GM19467 (cell line): Measurements from ENCODE around the gene RBM19.

Source experiments
- ATAC-seq: cut with Tn5 transposase; IDR thresholded peaks from one replicate; pipeline ENCODE4 v1.9.1; 2021; ENCODE audit warnings: mild to moderate bottlenecking, moderate library complexity; ENCODE audit not compliant: unreplicated experiment

RBM19 gene

GRCh38 chr12:113788020-113788856 lies 177.9 kb downstream of the RBM19 start:
- ATAC-seq, result no peak

GRCh38 chr12:113786107-113786506 lies 180.0 kb downstream of the RBM19 start:
- ATAC-seq, result no peak

GRCh38 chr12:113783811-113784210 lies 182.3 kb downstream of the RBM19 start:
- no peak for ATAC-seq

GRCh38 chr12:113782873-113783272 lies 183.3 kb downstream of the RBM19 start:
- no peak for ATAC-seq

- no peak for ATAC-seq
Measured at GRCh38 chr12:113781415-113782198, 184.5 kb downstream of the RBM19 start.

- ATAC-seq, result no peak
Measured at GRCh38 chr12:113779774-113780173, 186.4 kb downstream of the RBM19 start.

- no peak for ATAC-seq
Measured at GRCh38 chr12:113778432-113779132, 187.5 kb downstream of the RBM19 start.

GRCh38 chr12:113777751-113778150 lies 188.4 kb downstream of the RBM19 start:
- ATAC-seq, result no peak

- ATAC-seq, result no peak
Measured at GRCh38 chr12:113776536-113776935, 189.6 kb downstream of the RBM19 start.

GRCh38 chr12:113774526-113774925 lies 191.6 kb downstream of the RBM19 start:
- no peak for ATAC-seq

- no peak for ATAC-seq
Measured at GRCh38 chr12:113772505-113773030, 193.6 kb downstream of the RBM19 start.

GRCh38 chr12:113770389-113770865 lies 195.7 kb downstream of the RBM19 start:
- ATAC-seq, result no peak

GRCh38 chr12:113769305-113769704 lies 196.8 kb downstream of the RBM19 start:
- ATAC-seq, result no peak

- ATAC-seq, result no peak
Measured at GRCh38 chr12:113768850-113769249, 197.3 kb downstream of the RBM19 start.

- no peak for ATAC-seq
Measured at GRCh38 chr12:113766879-113767878, 198.9 kb downstream of the RBM19 start.
